ENCODE measurements around the gene STPG4.
"Not testable (repeated sequence)": the region's sequence is repeated elsewhere in the genome, so short reads cannot be mapped to it uniquely, and the experiment has no call there.

The STPG4 gene

GRCh38 chr2:47187069-47187468, 32.0 kb upstream of the STPG4 start:
- TF ChIP-seq, protein P1, sequence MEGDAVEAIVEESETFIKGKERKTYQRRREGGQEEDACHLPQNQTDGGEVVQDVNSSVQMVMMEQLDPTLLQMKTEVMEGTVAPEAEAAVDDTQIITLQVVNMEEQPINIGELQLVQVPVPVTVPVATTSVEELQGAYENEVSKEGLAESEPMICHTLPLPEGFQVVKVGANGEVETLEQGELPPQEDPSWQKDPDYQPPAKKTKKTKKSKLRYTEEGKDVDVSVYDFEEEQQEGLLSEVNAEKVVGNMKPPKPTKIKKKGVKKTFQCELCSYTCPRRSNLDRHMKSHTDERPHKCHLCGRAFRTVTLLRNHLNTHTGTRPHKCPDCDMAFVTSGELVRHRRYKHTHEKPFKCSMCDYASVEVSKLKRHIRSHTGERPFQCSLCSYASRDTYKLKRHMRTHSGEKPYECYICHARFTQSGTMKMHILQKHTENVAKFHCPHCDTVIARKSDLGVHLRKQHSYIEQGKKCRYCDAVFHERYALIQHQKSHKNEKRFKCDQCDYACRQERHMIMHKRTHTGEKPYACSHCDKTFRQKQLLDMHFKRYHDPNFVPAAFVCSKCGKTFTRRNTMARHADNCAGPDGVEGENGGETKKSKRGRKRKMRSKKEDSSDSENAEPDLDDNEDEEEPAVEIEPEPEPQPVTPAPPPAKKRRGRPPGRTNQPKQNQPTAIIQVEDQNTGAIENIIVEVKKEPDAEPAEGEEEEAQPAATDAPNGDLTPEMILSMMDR (IDR thresholded peaks at IDR 0.05; ENCODE audit: insufficient read depth, low read length, missing control alignments), result no peak
- no peak for DNase-seq (ENCODE audit: low read depth, low spot score)
- ChIA-PET CTCF (no interaction called here), POLR2A (no interaction called here)
- no peak overlapping the region for H3K4me3 ChIP-seq (ENCODE audit: low read depth, low read length)

DNA sequence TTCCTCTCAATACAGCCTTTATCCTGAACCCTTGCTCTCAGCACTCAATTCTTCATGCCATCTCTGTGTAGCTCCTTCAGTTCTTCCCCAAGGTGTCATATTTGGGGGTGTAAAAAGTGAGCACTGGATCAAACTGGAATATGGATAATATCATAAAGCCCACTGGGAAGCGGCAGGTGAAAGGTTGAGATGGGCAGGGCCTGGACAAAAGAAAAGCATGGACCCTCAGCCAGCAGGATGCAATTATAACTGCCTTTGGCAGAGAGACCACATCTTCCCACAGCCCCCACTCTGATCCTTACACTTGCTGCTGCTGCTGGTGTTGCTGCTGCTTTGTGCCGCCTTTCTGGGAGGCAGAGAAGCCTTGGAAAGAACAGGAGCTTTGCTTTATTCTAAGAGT, 31.2 kb upstream of the STPG4 start:
- ChIA-PET CTCF (interaction anchor here (0.9 to 2.0 kb wide), 2 partner anchors 14 to 127 kb away, joined by 3 to 4 read pairs; no protein-coding TSS in a partner anchor), POLR2A (no interaction called here)
- TF ChIP-seq, protein P1 (IDR thresholded peaks at IDR 0.05; ENCODE audit: insufficient read depth, low read length, missing control alignments), result no peak
- H3K4me3 ChIP-seq (ENCODE audit: low read depth, low read length), result no peak overlapping the region
- DNase-seq (ENCODE audit: low read depth, low spot score), result no peak

DNA sequence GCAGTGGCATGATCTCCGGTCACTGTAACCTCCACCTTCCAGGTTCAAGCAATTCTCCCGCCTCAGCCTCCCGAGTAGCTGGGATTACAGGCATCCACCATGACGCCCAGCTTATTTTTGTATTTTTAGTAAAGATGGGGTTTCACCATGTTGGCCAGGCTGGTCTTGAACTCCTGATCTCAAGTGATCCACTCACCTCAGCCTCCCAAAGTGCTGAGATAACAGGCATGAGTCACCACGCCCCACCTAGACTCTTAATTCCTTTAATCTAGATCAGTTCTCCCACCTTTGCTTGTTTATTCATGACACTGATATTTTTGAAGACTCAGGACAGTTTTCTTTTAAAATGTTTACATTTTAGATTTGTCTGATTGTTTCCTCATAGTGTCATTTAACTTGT, 30.0 kb upstream of the STPG4 start:
- not testable (repeated sequence) for H3K4me3 ChIP-seq (ENCODE audit: low read depth, low read length); DNase-seq (ENCODE audit: low read depth, low spot score)
- POLR2A ChIA-PET, result interaction anchor here (1.0 to 1.5 kb wide), 2 partner anchors 8 to 14 kb away, joined by 6 read pairs; no protein-coding TSS in a partner anchor
- CTCF ChIA-PET, result interaction anchor here (0.8 to 4.9 kb wide), 4 partner anchors 9 to 137 kb away, joined by 3 to 29 read pairs (median 14); no protein-coding TSS in a partner anchor

GRCh38 chr2:47181176-47181575, 26.1 kb upstream of the STPG4 start:
- POLR2A ChIA-PET, result no interaction called here

DNA sequence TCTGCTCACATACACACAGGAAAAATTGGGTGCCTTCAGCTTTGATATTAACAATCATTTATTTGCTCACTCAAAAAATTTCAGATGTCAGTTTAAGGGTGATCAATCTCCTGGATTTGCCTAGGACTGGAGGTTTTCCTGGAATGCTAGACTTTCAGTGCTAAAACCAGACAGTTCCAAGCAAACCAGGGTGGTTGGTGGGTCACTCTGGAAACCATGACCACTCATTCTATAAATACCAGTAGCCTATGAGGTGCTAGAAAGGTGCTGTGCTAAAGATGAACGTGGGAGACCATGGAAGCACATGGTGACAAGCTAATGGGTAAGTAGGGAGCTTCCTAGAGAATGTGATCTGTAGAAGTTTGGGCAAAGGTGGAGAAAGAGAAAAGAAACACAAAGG, 25.4 kb upstream of the STPG4 start:
- no peak for DNase-seq (ENCODE audit: low read depth, low spot score)
- ChIA-PET CTCF (interaction anchor here (0.9 to 4.4 kb wide), 3 partner anchors 13 to 154 kb away, joined by 3 to 23 read pairs (median 4); no protein-coding TSS in a partner anchor), POLR2A (no interaction called here)
- TF ChIP-seq, protein P1 (IDR thresholded peaks at IDR 0.05; ENCODE audit: insufficient read depth, low read length, missing control alignments), result no peak
- H3K4me3 ChIP-seq (ENCODE audit: low read depth, low read length), result no peak overlapping the region

More at GRCh38 chr2:47181176-47181575, 26.1 kb upstream of the STPG4 start:
- TF ChIP-seq, protein P1 (IDR thresholded peaks at IDR 0.05; ENCODE audit: insufficient read depth, low read length, missing control alignments), result no peak
- no peak for DNase-seq (ENCODE audit: low read depth, low spot score)
- H3K4me3 ChIP-seq (ENCODE audit: low read depth, low read length), result no peak overlapping the region
- CTCF ChIA-PET, result interaction anchor here (1.2 to 4.9 kb wide), 4 partner anchors 8 to 153 kb away, joined by 3 to 29 read pairs (median 14); no protein-coding TSS in a partner anchor

DNA sequence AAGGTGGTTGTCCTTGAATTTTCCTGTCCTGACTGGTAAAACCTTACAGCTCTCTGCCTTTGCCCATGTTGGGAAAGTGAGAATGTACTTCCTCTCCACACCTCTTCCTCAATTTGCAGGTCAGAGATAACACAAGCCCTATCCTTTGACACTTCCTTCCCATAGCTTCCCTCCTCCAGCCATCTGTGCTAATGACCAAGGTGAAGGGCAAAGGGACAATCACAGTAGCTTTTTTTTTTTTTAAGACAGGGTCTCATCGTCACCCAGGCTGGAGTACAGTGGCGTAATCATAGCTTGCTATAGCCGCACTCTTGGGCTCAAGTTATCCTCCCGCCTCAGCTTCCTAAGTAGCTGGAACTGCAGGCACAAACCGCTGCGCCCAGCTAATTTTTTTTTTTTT, 24.3 kb upstream of the STPG4 start:
- POLR2A ChIA-PET, result no interaction called here
- CTCF ChIA-PET, result interaction anchor here (0.6 to 1.9 kb wide), 2 partner anchors 26 to 94 kb away, joined by 3 to 11 read pairs; no protein-coding TSS in a partner anchor
- TF ChIP-seq, protein P1 (IDR thresholded peaks at IDR 0.05; ENCODE audit: insufficient read depth, low read length, missing control alignments), result no peak
- no peak for DNase-seq (ENCODE audit: low read depth, low spot score)
- no peak overlapping the region for H3K4me3 ChIP-seq (ENCODE audit: low read depth, low read length)

DNA sequence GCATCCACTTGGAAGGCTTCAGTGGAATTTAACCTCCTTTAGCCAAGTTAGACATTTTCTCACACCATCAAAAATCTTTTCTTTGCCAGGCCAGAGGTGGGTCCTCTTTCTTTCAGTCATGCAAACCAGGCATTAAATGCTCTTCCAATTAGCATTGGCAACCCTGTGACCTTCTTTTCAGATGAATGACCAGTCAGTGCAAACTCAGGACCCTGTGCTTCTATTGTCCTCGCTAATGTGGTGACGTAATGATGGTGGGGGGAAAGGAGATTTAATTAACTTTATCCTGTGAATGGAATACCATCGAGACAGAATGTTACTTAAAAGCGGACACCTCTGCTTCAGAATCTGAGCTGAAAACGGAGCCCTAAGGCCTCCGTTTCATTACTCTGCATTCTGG, 23.2 kb upstream of the STPG4 start:
- TF ChIP-seq, protein P1 (IDR thresholded peaks at IDR 0.05; ENCODE audit: insufficient read depth, low read length, missing control alignments), result no peak
- no peak overlapping the region for H3K4me3 ChIP-seq (ENCODE audit: low read depth, low read length)
- CTCF ChIA-PET, result interaction anchor here (0.6 to 1.9 kb wide), 3 partner anchors 49 to 142 kb away, joined by 3 to 11 read pairs (median 4); no protein-coding TSS in a partner anchor
- no peak for DNase-seq (ENCODE audit: low read depth, low spot score)
- POLR2A ChIA-PET, result no interaction called here

Measured in AG04449 (cell line).